Mucosa of descending colon (tissue), 3 donors: Measurements from ENCODE around the gene PATZ1. TPM values are rescaled to one million over a fixed set of nuclear protein-coding genes. Genes with fewer than 3 reads are reported as not detected.
A peak's percentile ranks its signal among the peaks of the same experiment; 100 is the strongest.
"Not testable (repeated sequence)": the region's sequence is repeated elsewhere in the genome, so short reads cannot be mapped to it uniquely, and the experiment has no call there.

ENCODE experiments used
- ATAC-seq: fragments of 200-7000 bp; cut with Tn5 transposase; one replicate; pipeline ENCODE4 v1.9.1; 2020; ENCODE audit warnings: mild to moderate bottlenecking, moderate library complexity
- DNase-seq, 3 donors: peaks; one replicate each; pipeline ENCODE4 v3.0.0-alpha.2; 2020
- H3K36me3 ChIP-seq: fragments of 200-600 bp; one replicate; pipeline ENCODE4 v1.8.0; 2021; ENCODE audit warnings: low read depth, mild to moderate bottlenecking
- H3K4me1 ChIP-seq: fragments of 200-600 bp; one replicate; pipeline ENCODE4 v1.8.0; 2021; ENCODE audit warnings: low read depth, mild to moderate bottlenecking
- H3K4me3 ChIP-seq: fragments of 200-600 bp; one replicate; pipeline ENCODE4 v1.8.0; 2021; ENCODE audit warnings: mild to moderate bottlenecking
- H3K9me3 ChIP-seq: fragments of 200-600 bp; one replicate; pipeline ENCODE4 v1.8.0; 2021; ENCODE audit warnings: mild to moderate bottlenecking
- CTCF ChIP-seq: fragments of 200-600 bp; IDR thresholded peaks from one replicate; pipeline ENCODE4 v1.8.0; 2022; ENCODE audit warnings: antibody characterized with exemption, mild to moderate bottlenecking
- intact Hi-C, 2 donors: fragments of 100-400 bp; cut with DNase I in 1 of 2; cut with micrococcal nuclease in 1 of 2; formaldehyde crosslinking; loops; one replicate each; pipeline versions ENCODE4 v1.11.0 to v1.11.1; 2022; cut with DNase I, micrococcal nuclease
- long read RNA-seq, 2 donors: library from polyadenylated mRNA; unstranded; transcript quantifications; one replicate each; pipeline ENCODE4 v2.0.0, GENCODE V29; 2019 to 2021
- total RNA-seq, 3 donors: library from RNA; stranded (reverse); fragmentation: NEBNext Ultra II Directional in 2 of 3; extraction: Animal tissue kit (Norgen Biotek cat#: 25700) in 2 of 3; gene quantifications; one replicate each; pipeline versions ENCODE4 v1.2.1 to v1.2.4, GENCODE V29; 2021 to 2023
- donor health status: DM: no; HTN: no; CAD: no; lungs with moderate emphysema.
- donor health status: DM: no; HTN: no; CAD: no.
- donor health status: DM: no; HTN: yes; CAD: no.

Gene PATZ1
- total RNA-seq = 10 to 100 TPM; 16.5 to 23.1 (median 16.9) TPM
- long read RNA-seq, donor 1, transcript PATZ1-201 (3 exons, 2,516 nt) = major isoform, 14 of 26 reads
- long read RNA-seq, donor 1, partial matches to known transcripts = 2 of 26 reads
- long read RNA-seq, donor 1, other reads (novel, unspliced or antisense) = 2 of 26 reads
- long read RNA-seq, donor 2 = 0 reads

- peaks cover 32% of the 10 kb centered on the region for H3K4me1 ChIP-seq
- DNase-seq = peak in 2 of 3 donors; percentile 83 to 86
- H3K4me3 ChIP-seq = peak within 1 kb of the TSS; percentile 38
- no peaks in the 10 kb centered on the region for H3K36me3 ChIP-seq
- peak; percentile 23 for ATAC-seq
- no peak for TF ChIP-seq CTCF
- intact Hi-C loops = no loop called here
- H3K9me3 ChIP-seq = no peaks in the 10 kb centered on the region
Observed at GRCh38 chr22:31346255-31346732, at the start of gene PATZ1. Gene PATZ1, minus strand, starts transcription at chr22:31346346. Its CDS starts 744 bp downstream, at chr22:31345602.

- H3K4me3 ChIP-seq = no peak overlapping the region
- no peak for TF ChIP-seq CTCF
- DNase-seq (no peak), ATAC-seq (no peak)
- H3K36me3 ChIP-seq = no peaks in the 10 kb centered on the region
- H3K9me3 ChIP-seq = no peaks in the 10 kb centered on the region
- no peaks in the 10 kb centered on the region for H3K4me1 ChIP-seq
- intact Hi-C loops = no loop called here
Observed at GRCh38 chr22:31394326-31394725, 48.2 kb upstream of the PATZ1 start.

GRCh38 chr22:31393893-31394292, 47.7 kb upstream of the PATZ1 start:
- H3K36me3 ChIP-seq = no peaks in the 10 kb centered on the region
- no peaks in the 10 kb centered on the region for H3K4me1 ChIP-seq
- ATAC-seq (no peak), DNase-seq (no peak)
- H3K9me3 ChIP-seq = no peaks in the 10 kb centered on the region
- no peak overlapping the region for H3K4me3 ChIP-seq
- no peak for TF ChIP-seq CTCF
- intact Hi-C loops = no loop called here

GRCh38 chr22:31378651-31379050, 32.5 kb upstream of the PATZ1 start:
- ATAC-seq, DNase-seq, H3K9me3 ChIP-seq, H3K4me3 ChIP-seq, intact Hi-C loops, H3K36me3 ChIP-seq, H3K4me1 ChIP-seq: not testable (repeated sequence)

GRCh38 chr22:31378123-31378522, 32.0 kb upstream of the PATZ1 start:
- Histone ChIP-seq H3K4me3 (no peak overlapping the region), H3K36me3 (no peaks in the 10 kb centered on the region), H3K4me1 (no peaks in the 10 kb centered on the region), H3K9me3 (no peaks in the 10 kb centered on the region)
- intact Hi-C loops = no loop called here
- TF ChIP-seq CTCF = no peak
- ATAC-seq (no peak), DNase-seq (no peak)

GRCh38 chr22:31377612-31378011, 31.5 kb upstream of the PATZ1 start:
- H3K36me3 ChIP-seq = no peaks in the 10 kb centered on the region
- H3K9me3 ChIP-seq = no peaks in the 10 kb centered on the region
- H3K4me1 ChIP-seq = no peaks in the 10 kb centered on the region
- no peak for TF ChIP-seq CTCF
- no peak overlapping the region for H3K4me3 ChIP-seq
- no peak for DNase-seq
- intact Hi-C loops = no loop called here
- no peak for ATAC-seq
